Measurements from ENCODE around the gene KRT71. TPM values are rescaled to one million over a fixed set of nuclear protein-coding genes. Genes with fewer than 3 reads are reported as not detected.
A peak's percentile ranks its signal among the peaks of the same experiment; 100 is the strongest.

KRT71 gene
- total RNA-seq, 1 experiment from 2014 or later: not detected

- no peak for TF ChIP-seq ARID4B (CRISPR knock-in tag; IDR thresholded peaks at IDR 0.05; ENCODE audit: borderline replicate concordance)
These were observed 1.6 kb downstream of the KRT71 start (continued) for GRCh38 chr12:52551216-52551865.

- no peaks in the 10 kb centered on the region for H3K36me3 Mint-ChIP-seq
- DNase-seq (ENCODE audit: low spot score) (peak; percentile 37), ATAC-seq (peak; percentile 56)
- CTCF ChIA-PET: interaction anchor here (0.6 to 3.7 kb wide), 17 partner anchors 10 to 435 kb away, joined by 3 to 24 read pairs (median 5); partner anchors contain the start of gene KRT5
- TF ChIP-seq CDX4 (CRISPR knock-in tag; IDR thresholded peaks at IDR 0.05; ENCODE audit: borderline replicate concordance): no peak
- TF ChIP-seq SP1 (CRISPR knock-in tag; conservative IDR thresholded peaks at IDR 0.05): no peak
- TF ChIP-seq ZNF138 (CRISPR knock-in tag; conservative IDR thresholded peaks at IDR 0.05): no peak
- TF ChIP-seq TEAD1 (CRISPR knock-in tag; IDR thresholded peaks at IDR 0.05): no peak
- no peak for TF ChIP-seq ZNF416 (CRISPR knock-in tag; IDR thresholded peaks at IDR 0.05)
- no peak for TF ChIP-seq MLX (CRISPR knock-in tag; IDR thresholded peaks at IDR 0.05)
- TF ChIP-seq CTCF (IDR thresholded peaks at IDR 0.05): no peak
- H3K4me3 Mint-ChIP-seq: no peak overlapping the region
- H3K9me3 Mint-ChIP-seq: no peaks in the 10 kb centered on the region
- no peaks in the 10 kb centered on the region for H3K27me3 Mint-ChIP-seq (ENCODE audit: low read depth)
- no peaks in the 10 kb centered on the region for H3K4me1 Mint-ChIP-seq
- POLR2A ChIA-PET: no interaction called here
- no peak overlapping the region for H3K27ac Mint-ChIP-seq
These were observed 6.8 kb downstream of the KRT71 start for GRCh38 chr12:52546126-52546525.

- no peaks in the 10 kb centered on the region for H3K4me1 Mint-ChIP-seq
- no peak overlapping the region for H3K27ac Mint-ChIP-seq
- no peak for DNase-seq (ENCODE audit: low spot score)
- ChIA-PET POLR2A (no interaction called here), CTCF (interaction anchor here (1.0 to 3.7 kb wide), 10 partner anchors 9 to 437 kb away, joined by 3 to 24 read pairs (median 6); partner anchors contain the start of gene KRT5)
- no peak overlapping the region for H3K4me3 Mint-ChIP-seq
- no peaks in the 10 kb centered on the region for H3K27me3 Mint-ChIP-seq (ENCODE audit: low read depth)
- no peaks in the 10 kb centered on the region for H3K9me3 Mint-ChIP-seq
- peak; percentile 68 for ATAC-seq
- H3K36me3 Mint-ChIP-seq: no peaks in the 10 kb centered on the region
- TF ChIP-seq E2F1 (CRISPR knock-in tag; IDR thresholded peaks at IDR 0.05) (no peak), ZNF512 (CRISPR knock-in tag; IDR thresholded peaks at IDR 0.05; ENCODE audit: borderline replicate concordance) (no peak)
These were observed 8.7 kb downstream of the KRT71 start for GRCh38 chr12:52543985-52544883.

Data from WTC11 (cell line).